T-helper 2 cell treated with Interferon-gamma antibody and Interleukin-4, amounts not matched to agents 100 ng/mL and 5 ng/mL, for 36 hours (primary cell): ENCODE measurements around the gene ANKRD44. TPM values are rescaled to one million over a fixed set of nuclear protein-coding genes. Genes with fewer than 3 reads are reported as not detected.

ENCODE experiments used
- intact Hi-C: fragments of 100-400 bp; cut with micrococcal nuclease; formaldehyde crosslinking; loops from one replicate; pipeline ENCODE4 v1.15.1; 2023
- total RNA-seq: library from RNA; stranded (reverse); gene quantifications from 2 replicates; pipeline ENCODE4 v1.2.3, GENCODE V29; 2022

Gene ANKRD44
- total RNA-seq, 1 donor from 2014 or later: 214 TPM

DNA sequence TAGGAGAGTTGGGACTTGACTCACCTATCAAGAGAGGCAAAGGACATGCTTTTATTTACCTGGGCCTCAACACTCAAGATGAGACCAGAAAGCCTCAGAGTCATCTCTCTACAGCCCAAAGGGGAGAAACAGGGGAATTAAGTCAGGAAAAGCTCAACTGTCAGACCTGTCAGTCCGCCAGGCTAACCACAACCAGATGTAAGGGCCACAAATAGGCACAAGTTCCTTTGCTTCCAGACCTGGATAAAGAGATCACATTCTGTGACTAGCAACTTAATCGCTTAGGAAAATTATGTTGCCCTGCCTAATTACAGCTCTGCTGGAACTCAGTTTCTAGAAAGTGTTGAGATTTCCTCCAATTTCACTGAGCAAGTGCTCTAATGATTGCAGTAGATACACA, 67.9 kb downstream of the ANKRD44 start:
- intact Hi-C loops: no loop called here

GRCh38 chr2:197241596-197241995, 69.0 kb downstream of the ANKRD44 start:
- intact Hi-C loops: loop anchor here (2.0 kb wide), 1 partner anchor 13 kb away; no protein-coding TSS in a partner anchor

GRCh38 chr2:197241153-197241552, 69.4 kb downstream of the ANKRD44 start:
- intact Hi-C loops: loop anchor here (2.0 kb wide), 1 partner anchor 14 kb away; no protein-coding TSS in a partner anchor

GRCh38 chr2:197240421-197241041, 70.0 kb downstream of the ANKRD44 start:
- intact Hi-C loops: loop anchor here (1.0 to 2.0 kb wide), 5 partner anchors 8 to 66 kb away; no protein-coding TSS in a partner anchor

GRCh38 chr2:197240018-197240417, 70.6 kb downstream of the ANKRD44 start:
- intact Hi-C loops: loop anchor here (1.0 to 2.0 kb wide), 5 partner anchors 8 to 66 kb away; no protein-coding TSS in a partner anchor

- intact Hi-C loops: loop anchor here (2.0 kb wide), 1 partner anchor 31 kb away; no protein-coding TSS in a partner anchor
Observed at GRCh38 chr2:197239434-197239833, 71.1 kb downstream of the ANKRD44 start.

DNA sequence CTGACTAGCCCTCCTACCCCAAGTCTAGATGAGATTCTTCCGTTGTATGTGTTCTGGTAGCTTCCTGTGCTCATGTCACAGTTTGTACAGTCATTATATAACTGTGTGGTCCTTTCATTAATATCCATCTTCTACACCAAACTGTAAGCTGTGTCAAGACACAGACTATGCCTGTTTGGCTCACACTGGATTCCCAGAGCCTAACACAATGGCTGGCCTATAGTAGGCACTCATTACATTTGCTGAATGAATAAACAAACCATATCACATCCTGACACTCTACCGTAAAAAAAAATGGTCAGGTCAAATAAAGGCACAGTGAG, 72.6 kb downstream of the ANKRD44 start:
- intact Hi-C loops: loop anchor here (2.0 kb wide), 1 partner anchor 29 kb away; no protein-coding TSS in a partner anchor

GRCh38 chr2:197237291-197238042, 73.1 kb downstream of the ANKRD44 start:
- intact Hi-C loops: loop anchor here (2.0 kb wide), 1 partner anchor 29 kb away; no protein-coding TSS in a partner anchor

GRCh38 chr2:197236816-197237215, 73.8 kb downstream of the ANKRD44 start:
- intact Hi-C loops: no loop called here

- intact Hi-C loops: no loop called here
Observed at GRCh38 chr2:197236159-197236558, 74.4 kb downstream of the ANKRD44 start.

GRCh38 chr2:197235711-197236110, 74.9 kb downstream of the ANKRD44 start:
- intact Hi-C loops: no loop called here

DNA sequence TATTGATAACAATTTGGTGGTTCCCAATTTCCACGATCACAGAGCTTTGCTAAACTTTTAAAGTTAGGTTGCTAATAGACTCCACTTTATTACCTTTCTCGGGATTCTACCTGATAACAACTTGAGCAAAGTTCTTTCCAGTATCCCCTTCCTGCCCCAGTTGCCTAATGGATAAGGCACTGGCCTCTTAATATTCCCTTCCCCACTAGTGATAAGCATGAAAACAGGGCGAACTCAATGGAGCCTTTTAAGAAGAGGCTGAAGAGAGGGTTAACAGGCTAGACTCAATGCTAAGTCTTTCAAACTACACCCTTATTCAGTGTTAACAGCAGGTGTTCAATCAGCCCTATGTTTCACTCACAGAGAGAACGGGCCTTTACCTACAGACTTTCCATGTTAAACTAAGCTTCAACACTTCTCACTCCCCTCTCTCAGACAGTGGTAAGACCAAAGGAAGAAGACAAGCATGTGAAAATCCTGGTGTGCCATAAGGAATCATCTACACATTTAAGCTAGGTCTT, 75.8 kb downstream of the ANKRD44 start:
- intact Hi-C loops: loop anchor here (1.0 kb wide), 1 partner anchor 16 kb away; no protein-coding TSS in a partner anchor

DNA sequence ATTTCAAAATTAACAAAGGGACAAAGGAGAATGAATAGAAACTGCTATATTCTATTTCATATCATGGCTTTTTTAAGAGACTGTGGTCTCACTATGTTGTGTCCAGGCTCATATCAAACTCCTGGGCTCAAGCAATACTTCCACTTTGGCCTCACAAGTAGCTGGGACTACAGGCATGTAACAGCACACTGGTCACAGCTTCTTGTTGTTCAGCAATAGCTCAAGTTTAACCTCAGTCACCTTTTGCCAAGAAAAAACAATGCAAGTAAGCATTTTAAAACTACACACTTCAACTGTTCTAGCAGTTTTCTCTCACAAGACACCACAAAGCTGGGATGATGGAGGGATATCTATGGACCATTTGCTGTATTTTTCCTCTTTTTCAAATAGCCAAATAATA, 77.1 kb downstream of the ANKRD44 start:
- intact Hi-C loops: no loop called here

GRCh38 chr2:197232010-197232409, 78.6 kb downstream of the ANKRD44 start:
- intact Hi-C loops: no loop called here

DNA sequence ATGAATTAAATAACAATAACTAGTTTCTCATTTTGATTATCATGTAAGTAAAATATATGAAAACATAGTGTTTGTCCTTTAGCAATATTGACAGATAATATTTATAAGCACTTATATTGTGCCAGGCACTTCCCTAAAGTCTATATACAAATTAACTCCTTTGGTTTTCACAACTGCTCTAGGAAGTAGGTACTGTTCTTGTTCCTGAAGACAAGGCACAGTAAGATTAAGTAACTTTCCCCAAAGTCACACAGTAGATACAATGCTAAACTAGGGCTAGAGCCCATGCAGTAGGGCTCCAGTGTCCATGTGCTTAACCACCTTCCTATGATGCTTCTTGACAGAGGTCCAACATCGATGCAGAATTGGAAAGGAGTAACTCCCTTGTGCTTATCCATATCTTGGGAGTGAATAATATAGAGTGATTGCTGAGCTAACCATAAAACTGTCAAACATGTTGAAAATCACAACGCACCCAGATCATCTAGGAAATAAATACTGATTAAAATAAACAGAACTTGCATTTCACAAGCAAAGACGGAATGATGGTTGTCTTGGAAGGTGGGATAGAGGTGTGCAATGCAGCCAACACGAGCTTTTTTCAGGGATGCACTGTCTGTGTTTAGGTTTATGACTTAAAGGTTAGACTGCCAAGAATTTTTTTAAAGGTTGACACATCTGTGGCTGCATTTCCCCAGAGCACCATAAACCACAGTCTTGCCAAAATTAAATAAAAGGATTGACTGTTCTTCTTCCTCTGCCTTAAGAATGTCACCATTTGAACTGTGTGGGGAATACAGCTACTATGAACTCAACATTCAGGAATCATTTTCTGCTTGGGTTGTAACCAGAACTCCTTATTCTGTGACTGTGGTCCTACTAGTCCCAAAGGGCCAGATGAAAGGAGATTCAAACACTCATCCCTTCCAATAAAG, 80.8 kb downstream of the ANKRD44 start:
- intact Hi-C loops: no loop called here

GRCh38 chr2:197223451-197223850, 87.1 kb downstream of the ANKRD44 start:
- intact Hi-C loops: no loop called here

DNA sequence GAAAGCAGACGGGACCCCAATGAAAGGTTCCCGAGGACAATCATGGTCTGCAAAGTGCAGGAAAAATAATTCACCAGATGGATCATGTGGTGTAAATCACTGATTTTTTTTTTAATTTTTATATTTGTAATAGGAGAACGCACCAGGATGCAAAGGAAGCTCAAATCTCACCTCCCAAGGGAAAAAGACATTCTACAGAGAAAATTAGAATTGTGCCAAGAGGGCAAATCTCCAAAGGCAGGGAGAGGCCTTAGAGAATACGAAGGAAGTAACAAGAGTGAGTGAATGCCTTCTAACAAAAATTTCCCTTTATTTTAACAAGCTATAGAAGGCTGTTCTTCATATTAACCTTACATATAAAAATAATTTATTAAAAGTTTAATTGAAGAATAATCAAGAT, 90.9 kb downstream of the ANKRD44 start:
- intact Hi-C loops: no loop called here

DNA sequence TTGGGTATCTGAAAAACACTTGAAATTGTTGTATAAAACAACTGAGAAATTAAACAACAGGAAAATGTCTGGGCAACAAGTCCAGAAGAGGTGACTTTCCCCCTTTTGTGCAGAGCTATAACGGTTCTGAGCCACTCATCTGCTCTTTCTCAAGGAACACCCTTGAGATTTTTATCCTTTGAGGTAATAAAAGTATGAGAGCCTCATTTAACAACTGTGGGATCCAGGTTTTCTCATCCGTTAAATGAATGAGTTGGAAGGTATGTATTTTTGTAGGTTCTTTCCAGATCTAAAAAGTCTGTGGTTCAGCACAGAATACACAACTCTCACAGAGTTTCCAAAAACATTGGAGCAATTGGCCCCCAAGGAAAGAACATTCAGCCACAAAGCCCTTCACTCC, 93.0 kb downstream of the ANKRD44 start:
- intact Hi-C loops: loop anchor here (1.0 kb wide), 1 partner anchor 23 kb away; no protein-coding TSS in a partner anchor

GRCh38 chr2:197216361-197216979, 94.1 kb downstream of the ANKRD44 start:
- intact Hi-C loops: loop anchor here (1.0 kb wide), 1 partner anchor 8 kb away; no protein-coding TSS in a partner anchor

DNA sequence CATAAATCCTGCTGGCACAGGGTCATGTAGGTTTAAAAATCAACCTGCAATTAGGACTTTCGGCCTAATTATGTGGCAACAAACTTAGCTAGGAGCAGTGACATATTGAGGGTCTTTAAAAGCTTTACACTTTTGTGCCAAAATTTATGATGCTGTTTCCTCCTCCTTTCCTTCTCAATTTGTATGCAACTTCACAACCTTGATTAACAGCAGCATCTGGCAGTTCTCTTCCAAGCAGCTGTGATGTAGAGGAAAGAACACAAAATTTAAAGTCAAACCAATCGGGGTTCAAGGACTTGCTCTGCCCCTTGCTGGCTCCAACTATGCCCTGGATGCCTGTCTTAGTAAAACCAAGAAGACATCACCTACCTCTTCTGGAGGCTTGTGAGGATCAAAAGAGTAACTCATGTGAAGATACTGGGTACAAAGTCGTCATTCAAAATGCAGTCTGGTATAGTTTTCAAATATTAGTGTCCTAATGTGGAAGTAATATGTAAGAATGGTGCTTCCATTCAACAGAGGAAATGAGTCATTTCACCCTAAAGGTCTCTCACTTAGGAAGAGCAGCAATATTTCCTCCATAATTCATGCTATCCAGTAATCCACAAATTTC, 94.7 kb downstream of the ANKRD44 start:
- intact Hi-C loops: loop anchor here (1.0 kb wide), 1 partner anchor 8 kb away; no protein-coding TSS in a partner anchor
